GM12878 (cell line): ENCODE measurements around the gene EAF1. TPM values are rescaled to one million over a fixed set of nuclear protein-coding genes. Genes with fewer than 3 reads are reported as not detected.

Experiments
- ATAC-seq: fragments of 200-7000 bp; cut with Tn5 transposase; 3 replicates; pipeline ENCODE4 v1.9.1; 2020; ENCODE audit warnings: mild to moderate bottlenecking, moderate library complexity
- BruUV-seq: library from RNA; stranded (reverse); fragments of 400-500 nt; replicated peaks from 2 replicates; lab custom pipeline; 2021; lab: Mats Ljungman, UMichigan
- CTCF ChIA-PET: fragments of 300-600 bp; sonication (Branson Sonifier 250); formaldehyde crosslinking; extraction: SDS; loops from one replicate; lab custom pipeline; 2021; ENCODE audit warnings: inconsistent platforms; lab: Yijun Ruan, JAX
- POLR2A ChIA-PET: fragments of 350-600 bp; formaldehyde crosslinking; extraction: SDS; loops from one replicate; lab custom pipeline; 2021; ENCODE audit warnings: inconsistent platforms; lab: Charles Lee
- RAD21 ChIA-PET: fragments of 300-600 bp; sonication (Branson Sonifier 250); formaldehyde crosslinking; loops from one replicate; lab custom pipeline; 2023; ENCODE audit warnings: antibody characterized with exemption; ENCODE audit not compliant: unreplicated experiment; lab: Charles Lee
- SMC1A ChIA-PET: fragments of 300-600 bp; sonication (Branson Sonifier 250); formaldehyde crosslinking; loops from one replicate; lab custom pipeline; 2023; ENCODE audit not compliant: unreplicated experiment, uncharacterized antibody; lab: Charles Lee
- DNase-seq: peaks from one replicate; pipeline ENCODE4 v3.0.0-alpha.2; 2011; ENCODE audit warnings: low read depth, low spot score
- FAIRE-seq: peaks from 3 replicates; lab custom pipeline; 2011; peaks lifted over from hg19 to GRCh38; lab: Jason Lieb, UNC
- H2AFZ ChIP-seq: 2 replicates; pipeline ENCODE4 v1.6.0; 2011; ENCODE audit warnings: low read depth, low read length, control low read depth; ENCODE audit not compliant: control insufficient read depth
- H3K27ac ChIP-seq: 2 replicates; pipeline ENCODE4 v1.5.1; 2011; ENCODE audit warnings: control low read depth; ENCODE audit not compliant: control insufficient read depth, insufficient read depth
- H3K27me3 ChIP-seq, 2 experiments: replicated peaks in 1 of 2; 2 replicates each; pipeline versions ENCODE4 v1.6.0 to v1.6.1; 2011; ENCODE audit warnings: low read length in 1 of 2; ENCODE audit not compliant: control insufficient read depth in 2 of 2, insufficient read depth in 2 of 2
- H3K36me3 ChIP-seq, 2 experiments: 2 replicates each; pipeline ENCODE4 v1.5.1; 2011; ENCODE audit warnings: low read length in 1 of 2; ENCODE audit not compliant: control insufficient read depth in 2 of 2, insufficient read depth in 2 of 2
- H3K4me1 ChIP-seq: 2 replicates; pipeline ENCODE4 v1.6.1; 2011; ENCODE audit warnings: mild to moderate bottlenecking, low read length, moderate library complexity, mixed read lengths; ENCODE audit not compliant: control insufficient read depth, insufficient read depth
- H3K4me2 ChIP-seq: 2 replicates; pipeline ENCODE4 v1.6.0; 2011; ENCODE audit warnings: control low read depth; ENCODE audit not compliant: control insufficient read depth, insufficient read depth
- H3K4me3 ChIP-seq: fragments of 200-600 bp; sonication (generic); 2 replicates; pipeline ENCODE4 v1.5.1; 2016
- H3K79me2 ChIP-seq: 2 replicates; pipeline ENCODE4 v1.6.0; 2011; ENCODE audit warnings: low read length; ENCODE audit not compliant: control insufficient read depth, insufficient read depth
- H3K9ac ChIP-seq: 2 replicates; pipeline ENCODE4 v1.8.0; 2011; ENCODE audit warnings: low read length, control low read depth, mixed read lengths; ENCODE audit not compliant: control insufficient read depth, insufficient read depth
- H3K9me3 ChIP-seq: replicated peaks from 3 replicates; pipeline ENCODE4 v1.5.1; 2011; ENCODE audit warnings: mild to moderate bottlenecking, low read length; ENCODE audit not compliant: control insufficient read depth, insufficient read depth
- H4K20me1 ChIP-seq: 2 replicates; pipeline ENCODE4 v1.6.0; 2011; ENCODE audit not compliant: control insufficient read depth, insufficient read depth
- BMI1 ChIP-seq: fragments of 450-650 bp; IDR thresholded peaks from 2 replicates; pipeline ENCODE4 v1.6.1; 2016; ENCODE audit warnings: mild to moderate bottlenecking, moderate library complexity, borderline replicate concordance
- CREM ChIP-seq: IDR thresholded peaks from 2 replicates; pipeline ENCODE4 v1.6.1; 2014; ENCODE audit warnings: antibody characterized with exemption, low read depth
- FOS ChIP-seq: IDR thresholded peaks from 3 replicates; pipeline ENCODE4 v1.6.1; 2011; ENCODE audit warnings: borderline replicate concordance; ENCODE audit not compliant: insufficient read length; ENCODE audit errors: extremely low read depth
- HDAC6 ChIP-seq: fragments of 200-600 bp; sonication (generic); IDR thresholded peaks from one replicate; pipeline ENCODE4 v1.8.0; 2017; ENCODE audit warnings: antibody characterized with exemption; ENCODE audit not compliant: unreplicated experiment
- KLF5 ChIP-seq: fragments of 450-650 bp; IDR thresholded peaks from 2 replicates; pipeline ENCODE4 v1.6.1; 2014; ENCODE audit warnings: mild to moderate bottlenecking; ENCODE audit not compliant: partially characterized antibody
- MYB ChIP-seq: fragments of 150-350 bp; IDR thresholded peaks from 2 replicates; pipeline ENCODE4 v1.6.1; 2014; ENCODE audit warnings: mild to moderate bottlenecking, low read depth, low read length, borderline replicate concordance
- NFIC ChIP-seq: IDR thresholded peaks from 2 replicates; pipeline ENCODE4 v1.6.1; 2012; ENCODE audit warnings: low read depth, mild to moderate bottlenecking, inconsistent platforms, low read length, moderate library complexity
- NFYB ChIP-seq: IDR thresholded peaks from 2 replicates; pipeline ENCODE4 v1.6.1; 2011; ENCODE audit warnings: low read depth, mild to moderate bottlenecking, low read length, improper control_type of control experiment, moderate library complexity; ENCODE audit not compliant: insufficient read depth
- RAD51 ChIP-seq: fragments of 450-650 bp; IDR thresholded peaks from 2 replicates; pipeline ENCODE4 v1.6.1; 2016; ENCODE audit warnings: moderate library complexity, mild to moderate bottlenecking, inconsistent platforms
- SUZ12 ChIP-seq: fragments of 200-600 bp; sonication (generic); IDR thresholded peaks from one replicate; pipeline ENCODE4 v1.6.1; 2018; ENCODE audit warnings: antibody characterized with exemption, mild to moderate bottlenecking; ENCODE audit not compliant: unreplicated experiment
- WGBS: methylation state at CpG from one replicate; pipeline ENCODE4 v1.1.6; 2016; ENCODE audit warnings: low lambda C conversion rate; ENCODE audit not compliant: insufficient replicate concordance, insufficient coverage; ENCODE audit errors: missing lambda C conversion rate; 5-methylcytosine and 5-hydroxymethylcytosine counted together
- in situ Hi-C: fragments of 300-500 bp; cut with MboI; formaldehyde crosslinking; loops from 9 replicates; pipeline ENCODE4 v1.14.3; 2018; ENCODE audit warnings: mixed read lengths
- intact Hi-C: fragments of 100-400 bp; cut with micrococcal nuclease; formaldehyde crosslinking; loops from one replicate; pipeline ENCODE4 v1.14.2; 2022; ENCODE audit not compliant: unreplicated experiment
- polyA plus RNA-seq, 11 experiments: library from polyadenylated mRNA; depleted of rRNA in 4 of 11; unstranded in 6 of 11; stranded (reverse) in 5 of 11; fragments of >200 nt; fragmentation: Nextera tagmentation in 4 of 11; fragmentation: Illumina TruSeq in 1 of 11; extraction: Ambion mirVana in 4 of 11; extraction: Trizol in 1 of 11; gene quantifications; 1 replicate in 1 of 11; 2 replicates in 10 of 11; pipeline versions ENCODE4 v1.2.1 to v1.2.3, GENCODE V29; 2011 to 2016; ENCODE audit warnings: inconsistent platforms in 2 of 11, missing spikeins in 2 of 11, low read depth in 1 of 11
- total RNA-seq, 4 experiments: library from RNA; depleted of rRNA in 3 of 4; stranded (reverse); fragments of >200 nt in 3 of 4; fragmentation: Illumina TruSeq in 1 of 4; extraction: Trizol in 1 of 4; gene quantifications; 2 replicates each; pipeline versions ENCODE4 v1.2.1 to v1.2.3, GENCODE V29; 2013 to 2021
- TF ChIP-seq, protein P1 (sequence below): IDR thresholded peaks from 2 replicates; pipeline ENCODE4 v1.6.1; 2012; ENCODE audit warnings: low read depth, low read length, improper control_type of control experiment

Gene EAF1
- total and polyA plus RNA-seq, 10 of the 15 experiments (the other 5 are each of a cell fraction or from before 2014, with no cell fraction given): 6.8 to 21.6 (median 15.6) TPM

DNA sequence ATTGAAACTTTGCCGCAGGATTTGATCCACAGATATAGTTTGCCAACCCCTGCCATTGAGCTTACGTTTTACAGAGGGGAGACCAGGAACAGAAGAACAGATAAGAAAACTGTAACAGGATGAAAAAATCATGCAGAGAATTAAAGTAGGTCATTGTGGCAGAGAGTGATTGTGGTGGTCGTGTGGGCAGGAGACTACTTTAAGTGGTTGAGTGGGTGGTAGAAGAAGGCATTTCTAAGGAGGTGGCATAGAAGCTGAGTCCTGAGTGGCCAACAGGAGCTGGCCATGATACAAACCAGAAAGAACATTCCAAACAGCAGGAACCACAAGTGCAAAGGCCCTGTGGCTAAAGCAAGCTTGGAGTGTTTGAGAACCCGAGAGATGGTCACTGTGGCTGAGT lies 59.6 kb downstream of the EAF1 start:
- ChIA-PET POLR2A (no interaction called here), CTCF (no interaction called here), SMC1A (interaction anchor here (1.4 kb wide), 1 partner anchor 15 kb away, joined by 3 read pairs; no protein-coding TSS in a partner anchor), RAD21 (interaction anchor here (0.6 kb wide), 1 partner anchor 82 kb away, joined by 3 read pairs; no protein-coding TSS in a partner anchor)
- Histone ChIP-seq H3K27me3 (no peaks in the 10 kb centered on the region), H3K4me3 (no peak overlapping the region), H4K20me1 (no peaks in the 10 kb centered on the region), H2AFZ (no peak overlapping the region), H3K9ac (no peak overlapping the region), H3K27ac (no peak overlapping the region), H3K9me3 (no peaks in the 10 kb centered on the region; the same call in 2 of the 3 replicates), H3K4me2 (no peak overlapping the region), H3K36me3 (no peaks in the 10 kb centered on the region), H3K4me1 (peaks cover 9% of the 10 kb centered on the region), H3K79me2 (no peaks in the 10 kb centered on the region)
- intact Hi-C loops (no loop called here), in situ Hi-C loops (no loop called here)
- no TSS peak for BruUV-seq
- no peak for TF ChIP-seq NFIC
- no peak for TF ChIP-seq CREM
- TF ChIP-seq, protein P1, sequence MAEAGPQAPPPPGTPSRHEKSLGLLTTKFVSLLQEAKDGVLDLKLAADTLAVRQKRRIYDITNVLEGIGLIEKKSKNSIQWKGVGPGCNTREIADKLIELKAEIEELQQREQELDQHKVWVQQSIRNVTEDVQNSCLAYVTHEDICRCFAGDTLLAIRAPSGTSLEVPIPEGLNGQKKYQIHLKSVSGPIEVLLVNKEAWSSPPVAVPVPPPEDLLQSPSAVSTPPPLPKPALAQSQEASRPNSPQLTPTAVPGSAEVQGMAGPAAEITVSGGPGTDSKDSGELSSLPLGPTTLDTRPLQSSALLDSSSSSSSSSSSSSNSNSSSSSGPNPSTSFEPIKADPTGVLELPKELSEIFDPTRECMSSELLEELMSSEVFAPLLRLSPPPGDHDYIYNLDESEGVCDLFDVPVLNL: no peak
- TF ChIP-seq HDAC6: no peak
- TF ChIP-seq RAD51: no peak
- no peak for TF ChIP-seq SUZ12
- TF ChIP-seq MYB: no peak
- no peak for TF ChIP-seq BMI1
- TF ChIP-seq KLF5: no peak
- TF ChIP-seq FOS: no peak
- TF ChIP-seq NFYB: no peak
- FAIRE-seq: no peak
- WGBS: 35% methylated on average over 4 of the region's 4 CpGs
- ATAC-seq: no peak
- no peak for DNase-seq
